Parathyroid adenoma (tissue), 2 donors: ENCODE measurements around the gene LMX1A.

ENCODE experiments used
- H2AFZ ChIP-seq: fragments of 300-600 bp; sonication (generic); one replicate; pipeline ENCODE4 v1.7.0; 2017; ENCODE audit warnings: antibody characterized with exemption, mild to moderate bottlenecking
- H3K27ac ChIP-seq: fragments of 300-600 bp; sonication (generic); one replicate; pipeline ENCODE4 v1.7.0; 2017
- H3K27me3 ChIP-seq: fragments of 300-600 bp; sonication (generic); one replicate; pipeline ENCODE4 v1.7.0; 2017; ENCODE audit warnings: low read length; ENCODE audit not compliant: control insufficient read depth, insufficient read depth
- H3K36me3 ChIP-seq: fragments of 300-600 bp; sonication (generic); one replicate; pipeline ENCODE4 v1.7.0; 2017; ENCODE audit warnings: low read length; ENCODE audit not compliant: control insufficient read depth, insufficient read depth
- H3K4me1 ChIP-seq: fragments of 300-600 bp; sonication (generic); one replicate; pipeline ENCODE4 v1.7.0; 2017; ENCODE audit warnings: control low read depth
- H3K4me2 ChIP-seq: fragments of 300-600 bp; sonication (generic); one replicate; pipeline ENCODE4 v1.7.0; 2017; ENCODE audit warnings: low read length
- H3K4me3 ChIP-seq: fragments of 300-600 bp; sonication (generic); one replicate; pipeline ENCODE4 v1.7.0; 2017; ENCODE audit warnings: low read depth, low read length
- H3K79me2 ChIP-seq: fragments of 300-600 bp; sonication (generic); one replicate; pipeline ENCODE4 v1.7.0; 2017; ENCODE audit warnings: control low read depth
- H3K9ac ChIP-seq: fragments of 300-600 bp; sonication (generic); one replicate; pipeline ENCODE4 v1.7.0; 2017; ENCODE audit warnings: mild to moderate bottlenecking
- H3K9me3 ChIP-seq: fragments of 300-600 bp; sonication (generic); one replicate; pipeline ENCODE4 v1.7.0; 2017; ENCODE audit warnings: low read length; ENCODE audit not compliant: control insufficient read depth
- TF ChIP-seq, protein P1 (sequence below): fragments of 300-600 bp; sonication (generic); IDR thresholded peaks from one replicate; pipeline ENCODE4 v1.7.0; 2017; ENCODE audit warnings: antibody characterized with exemption, mild to moderate bottlenecking
- donor health status: primary hyperparathyroidism.

Gene LMX1A

DNA sequence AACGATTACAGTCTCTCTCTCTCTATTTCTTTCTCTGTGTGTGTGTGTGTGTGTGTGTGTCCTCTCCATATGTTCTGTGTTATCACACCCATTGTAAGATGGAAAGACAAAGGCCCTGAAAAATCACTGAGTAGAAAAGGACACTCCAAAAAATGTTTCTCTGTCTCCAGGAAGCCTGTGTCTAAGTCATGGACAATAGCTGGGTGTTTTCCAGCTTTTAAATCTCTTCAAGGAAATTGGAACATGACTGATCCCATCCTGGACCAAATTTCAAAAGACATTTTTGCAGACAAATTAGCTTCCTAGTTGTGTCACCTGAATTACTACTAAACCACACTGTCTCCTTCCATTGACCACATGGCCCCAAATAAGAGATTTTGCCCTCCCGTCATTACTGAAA, 31.0 kb upstream of the LMX1A start:
- TF ChIP-seq, protein P1, sequence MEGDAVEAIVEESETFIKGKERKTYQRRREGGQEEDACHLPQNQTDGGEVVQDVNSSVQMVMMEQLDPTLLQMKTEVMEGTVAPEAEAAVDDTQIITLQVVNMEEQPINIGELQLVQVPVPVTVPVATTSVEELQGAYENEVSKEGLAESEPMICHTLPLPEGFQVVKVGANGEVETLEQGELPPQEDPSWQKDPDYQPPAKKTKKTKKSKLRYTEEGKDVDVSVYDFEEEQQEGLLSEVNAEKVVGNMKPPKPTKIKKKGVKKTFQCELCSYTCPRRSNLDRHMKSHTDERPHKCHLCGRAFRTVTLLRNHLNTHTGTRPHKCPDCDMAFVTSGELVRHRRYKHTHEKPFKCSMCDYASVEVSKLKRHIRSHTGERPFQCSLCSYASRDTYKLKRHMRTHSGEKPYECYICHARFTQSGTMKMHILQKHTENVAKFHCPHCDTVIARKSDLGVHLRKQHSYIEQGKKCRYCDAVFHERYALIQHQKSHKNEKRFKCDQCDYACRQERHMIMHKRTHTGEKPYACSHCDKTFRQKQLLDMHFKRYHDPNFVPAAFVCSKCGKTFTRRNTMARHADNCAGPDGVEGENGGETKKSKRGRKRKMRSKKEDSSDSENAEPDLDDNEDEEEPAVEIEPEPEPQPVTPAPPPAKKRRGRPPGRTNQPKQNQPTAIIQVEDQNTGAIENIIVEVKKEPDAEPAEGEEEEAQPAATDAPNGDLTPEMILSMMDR = no peak
- Histone ChIP-seq H3K9me3 (no peaks in the 10 kb centered on the region), H3K4me2 (no peak overlapping the region), H3K9ac (no peak overlapping the region), H3K36me3 (no peaks in the 10 kb centered on the region), H3K27me3 (no peaks in the 10 kb centered on the region), H3K4me3 (no peak overlapping the region), H3K4me1 (no peaks in the 10 kb centered on the region), H2AFZ (no peak overlapping the region), H3K79me2 (no peaks in the 10 kb centered on the region), H3K27ac (no peak overlapping the region)

- H3K4me1 ChIP-seq = no peaks in the 10 kb centered on the region
- no peaks in the 10 kb centered on the region for H3K36me3 ChIP-seq
- H3K4me3 ChIP-seq = no peak overlapping the region
- no peak overlapping the region for H3K9ac ChIP-seq
- H3K4me2 ChIP-seq = no peak overlapping the region
- no peaks in the 10 kb centered on the region for H3K27me3 ChIP-seq
- TF ChIP-seq, protein P1 = no peak
- no peaks in the 10 kb centered on the region for H3K9me3 ChIP-seq
- H2AFZ ChIP-seq = no peak overlapping the region
- no peak overlapping the region for H3K27ac ChIP-seq
- H3K79me2 ChIP-seq = no peaks in the 10 kb centered on the region
Observed at GRCh38 chr1:165383599-165384405, 27.3 kb upstream of the LMX1A start.

- TF ChIP-seq, protein P1 = no peak
- Histone ChIP-seq H3K4me2 (no peak overlapping the region), H3K27ac (no peak overlapping the region), H3K79me2 (no peaks in the 10 kb centered on the region), H3K4me3 (no peak overlapping the region), H3K9me3 (no peaks in the 10 kb centered on the region), H3K4me1 (no peaks in the 10 kb centered on the region), H3K27me3 (no peaks in the 10 kb centered on the region), H3K36me3 (no peaks in the 10 kb centered on the region), H3K9ac (no peak overlapping the region), H2AFZ (no peak overlapping the region)
Observed at GRCh38 chr1:165383067-165383466, 26.6 kb upstream of the LMX1A start.

DNA sequence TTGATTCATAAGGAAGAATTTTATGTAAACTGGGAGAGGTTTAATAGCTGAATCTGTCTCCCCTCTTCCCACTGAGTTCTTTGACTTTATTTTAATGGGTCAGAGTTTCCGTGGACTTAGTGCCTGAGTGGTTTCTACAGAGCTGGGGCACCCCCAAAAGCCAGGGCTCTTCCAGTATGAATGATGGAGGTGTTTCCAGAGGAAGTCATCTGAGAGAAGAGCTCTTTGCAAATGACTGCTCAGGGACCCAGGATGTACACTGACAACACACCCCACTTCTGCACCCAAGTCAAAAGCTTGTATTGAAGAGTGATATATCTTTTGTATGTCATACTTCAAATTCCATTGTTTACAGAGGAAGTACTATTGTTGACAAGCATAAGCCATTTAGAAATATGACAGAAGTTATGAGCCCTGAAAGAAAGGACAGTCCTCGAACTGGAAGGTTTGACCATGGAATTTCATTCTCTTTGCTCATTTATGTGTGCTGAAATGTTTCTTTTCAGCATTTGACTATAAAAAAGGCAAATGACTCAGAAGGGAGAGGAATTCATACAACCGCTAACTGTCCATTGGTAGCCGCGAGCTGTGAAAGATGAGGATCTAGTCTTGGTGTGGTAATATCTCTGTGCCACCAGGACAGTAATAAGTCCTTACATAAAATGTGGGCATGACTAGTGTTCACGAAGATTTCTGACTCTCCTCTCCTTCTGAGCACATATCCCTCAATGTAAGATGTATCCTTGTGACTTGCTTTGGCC, 25.4 kb upstream of the LMX1A start:
- no peak overlapping the region for H3K9ac ChIP-seq
- no peaks in the 10 kb centered on the region for H3K36me3 ChIP-seq
- no peaks in the 10 kb centered on the region for H3K4me1 ChIP-seq
- no peaks in the 10 kb centered on the region for H3K79me2 ChIP-seq
- TF ChIP-seq, protein P1 = no peak
- no peaks in the 10 kb centered on the region for H3K27me3 ChIP-seq
- H3K27ac ChIP-seq = no peak overlapping the region
- H3K4me3 ChIP-seq = no peak overlapping the region
- no peaks in the 10 kb centered on the region for H3K9me3 ChIP-seq
- H2AFZ ChIP-seq = no peak overlapping the region
- H3K4me2 ChIP-seq = no peak overlapping the region
